ENCODE data around the gene FLVCR2.

DNA sequence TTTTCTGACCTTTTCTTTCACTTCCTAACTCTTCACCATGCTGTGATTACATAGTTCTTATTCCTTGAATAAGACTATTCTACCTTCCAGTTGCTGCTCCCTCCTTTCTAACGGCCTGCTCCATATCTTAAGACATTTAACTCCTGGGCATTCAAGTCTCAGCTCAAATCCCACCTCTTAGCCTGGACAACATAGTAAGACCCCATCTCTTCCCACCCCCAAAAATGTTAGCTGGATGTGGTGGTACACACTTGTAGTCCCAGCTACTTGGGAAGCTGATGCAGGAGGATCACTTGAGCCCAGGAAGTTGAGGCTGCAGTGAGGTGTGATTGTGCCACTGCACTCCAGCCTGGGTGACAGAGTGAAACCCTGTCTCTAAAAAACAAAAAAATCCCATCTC lies 71.4 kb downstream of the FLVCR2 start:
- no peak for TF ChIP-seq CTCF (IDR thresholded peaks at IDR 0.05)
- TF ChIP-seq POLR2A (IDR thresholded peaks at IDR 0.05): no peak
